Esophagus muscularis mucosa (tissue), 4 donors: ENCODE data around the gene TUBGCP6. TPM values are rescaled to one million over a fixed set of nuclear protein-coding genes. Genes with fewer than 3 reads are reported as not detected.
A peak's percentile ranks its signal among the peaks of the same experiment; 100 is the strongest.
"Not testable (repeated sequence)": the region's sequence is repeated elsewhere in the genome, so short reads cannot be mapped to it uniquely, and the experiment has no call there.

Source experiments
- DNase-seq: peaks from one replicate; pipeline ENCODE4 v3.0.0-alpha.2; 2017; ENCODE audit errors: extremely low spot score
- H3K27ac ChIP-seq, 4 donors: fragments of 200-600 bp; sonication (generic); replicated peaks in 1 of 4; 1 replicate in 3 of 4; 2 replicates in 1 of 4; pipeline ENCODE4 v1.5.1; 2016 to 2019; ENCODE audit warnings: mild to moderate bottlenecking in 1 of 4
- H3K27me3 ChIP-seq, 4 donors: fragments of 200-600 bp; sonication (generic); one replicate each; pipeline versions ENCODE4 v1.5.1 to v1.6.0; 2016 to 2019
- H3K36me3 ChIP-seq, 4 donors: fragments of 200-600 bp; sonication (generic); one replicate each; pipeline ENCODE4 v1.5.1; 2016 to 2019
- H3K4me1 ChIP-seq, 4 donors: fragments of 200-600 bp; sonication (generic); one replicate each; pipeline ENCODE4 v1.5.1; 2016 to 2019
- H3K4me3 ChIP-seq, 4 donors: fragments of 200-600 bp; sonication (generic); 1 replicate in 2 of 4; 2 replicates in 2 of 4; pipeline ENCODE4 v1.5.1; 2016 to 2019; ENCODE audit warnings: mild to moderate bottlenecking in 4 of 4, moderate library complexity in 1 of 4
- H3K9me3 ChIP-seq, 4 donors: fragments of 200-600 bp; sonication (generic); 1 replicate in 3 of 4; 2 replicates in 1 of 4; pipeline ENCODE4 v1.5.1; 2016 to 2019
- CTCF ChIP-seq, 3 experiments: fragments of 200-600 bp in 2 of 3; fragments of 450-650 bp in 1 of 3; sonication (generic) in 2 of 3; IDR thresholded peaks; one replicate each; pipeline ENCODE4 v1.5.1; 2017 to 2019; ENCODE audit warnings: antibody characterized with exemption in 3 of 3, mild to moderate bottlenecking in 2 of 3, moderate library complexity in 1 of 3
- EP300 ChIP-seq: sonication (generic); formaldehyde crosslinking; IDR thresholded peaks from one replicate; pipeline ENCODE4 v1.6.1; 2017; ENCODE audit warnings: antibody characterized with exemption
- POLR2A ChIP-seq: fragments of 450-650 bp; IDR thresholded peaks from one replicate; pipeline ENCODE4 v1.6.1; 2017; ENCODE audit warnings: antibody characterized with exemption, moderate library complexity, mild to moderate bottlenecking, low read depth
- POLR2AphosphoS5 ChIP-seq, 2 donors: sonication (generic); formaldehyde crosslinking; IDR thresholded peaks; one replicate each; pipeline ENCODE4 v1.6.1; 2017; ENCODE audit warnings: antibody characterized with exemption in 2 of 2
- WGBS: methylation state at CpG from one replicate; pipeline ENCODE4 v1.1.5; 2018; 5-methylcytosine and 5-hydroxymethylcytosine counted together
- intact Hi-C: fragments of 100-400 bp; cut with DNase I; formaldehyde crosslinking; loops from one replicate; pipeline ENCODE4 v1.15.1; 2023
- total RNA-seq, 4 donors: library from RNA; depleted of rRNA; stranded (reverse); fragments of >200 nt; gene quantifications; one replicate each; pipeline versions ENCODE4 v1.1.0 to v1.2.1, GENCODE V29; 2016

Gene TUBGCP6
- total RNA-seq, 4 donors from 2014 or later: 20.2 to 38.0 (median 30.0) TPM

DNA sequence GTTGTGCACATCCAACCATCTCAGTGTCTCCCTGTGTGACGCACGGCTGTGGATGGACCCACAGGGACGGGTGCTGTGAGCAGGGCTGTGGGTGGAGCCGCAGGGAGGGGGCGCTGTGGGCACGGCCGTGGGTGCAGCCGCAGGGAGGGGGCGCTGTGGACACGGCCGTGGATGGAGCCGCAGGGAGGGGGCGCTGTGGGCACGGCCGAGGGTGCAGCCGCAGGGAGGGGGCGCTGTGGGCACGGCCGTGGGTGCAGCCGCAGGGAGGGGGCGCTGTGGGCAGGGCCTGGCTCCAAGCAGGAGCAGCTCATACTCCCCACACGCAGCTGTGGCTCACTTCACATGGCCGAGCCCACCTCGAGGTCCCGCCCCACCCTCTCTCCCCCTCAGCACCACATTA lies 31.3 kb upstream of the TUBGCP6 start:
- Histone ChIP-seq H3K27ac (peak overlapping the region in 3 of 4 donors; percentile 47 to 64 (median 53)), H3K36me3 (peaks cover 52 to 64% (median 64%) of the 10 kb centered on the region in 4 donors), H3K9me3 (no peaks in the 10 kb centered on the region), H3K4me3 (no peak overlapping the region), H3K4me1 (peaks cover 21 to 43% (median 31%) of the 10 kb centered on the region in 4 donors), H3K27me3 (peaks cover 0 to 10% (median 0%) of the 10 kb centered on the region in 4 donors)
- intact Hi-C loops: loop anchor here (1.0 to 5.0 kb wide), 2 partner anchors 50 to 66 kb away; partner anchors contain the start of gene PPP6R2
- WGBS: 61% methylated on average over 20 of the region's 25 CpGs
- TF ChIP-seq CTCF (IDR thresholded peaks at IDR 0.05) (peak; percentile 12 to 62 (median 53)), POLR2A (no peak), POLR2AphosphoS5 (IDR thresholded peaks at IDR 0.05) (no peak)
- no peak for DNase-seq

DNA sequence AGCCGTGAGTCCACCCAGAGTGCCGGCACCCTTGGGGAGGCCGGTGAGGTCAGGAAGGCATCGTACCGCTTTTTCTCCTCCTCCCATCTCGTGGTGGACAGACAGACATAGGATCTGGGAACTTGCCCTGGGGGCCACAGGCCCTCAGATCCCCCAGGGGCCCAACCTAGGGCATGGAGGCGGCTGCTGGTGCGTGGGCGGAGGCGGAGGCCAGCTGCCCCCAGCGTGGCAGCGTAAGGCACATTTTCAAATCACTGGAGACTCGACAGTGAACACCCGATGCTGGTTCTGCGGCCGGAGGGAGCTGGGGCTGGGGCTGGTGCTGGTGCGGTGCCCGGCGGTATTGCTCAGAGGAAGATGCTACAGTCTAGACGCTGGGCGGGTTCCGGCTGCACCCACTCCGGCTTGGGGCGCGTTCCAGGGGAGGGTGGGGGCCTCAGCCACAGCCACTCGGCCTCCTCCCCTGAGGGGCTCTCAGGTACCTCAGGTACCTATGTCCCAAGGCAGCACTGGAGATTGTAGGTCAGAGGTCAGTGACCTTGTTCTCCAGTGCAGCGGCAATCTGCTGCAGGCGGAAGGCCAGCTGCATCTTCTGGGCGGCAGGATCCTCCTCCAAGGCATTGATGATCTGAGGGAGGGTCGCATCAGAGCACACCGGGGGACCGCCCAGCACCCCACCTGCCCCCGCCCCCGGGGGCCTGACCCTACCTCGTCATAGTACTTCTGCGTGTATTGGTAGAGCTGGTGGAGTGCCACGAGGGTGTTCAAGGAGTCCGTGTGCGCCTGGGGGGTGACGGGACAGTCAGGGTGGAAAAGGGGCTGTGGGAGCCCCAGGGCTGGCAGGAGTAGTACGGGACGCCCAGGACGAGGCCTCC lies 30.6 kb upstream of the TUBGCP6 start:
- intact Hi-C loops: loop anchor here (1.0 to 5.0 kb wide), 2 partner anchors 51 to 67 kb away; partner anchors contain the start of gene PPP6R2
- Histone ChIP-seq H3K4me1 (peaks cover 29 to 50% (median 38%) of the 10 kb centered on the region in 4 donors), H3K4me3 (no peak overlapping the region), H3K36me3 (peaks cover 45 to 57% (median 57%) of the 10 kb centered on the region in 4 donors), H3K9me3 (no peaks in the 10 kb centered on the region), H3K27ac (peak overlapping the region in 3 of 4 donors; percentile 47 to 64 (median 53)), H3K27me3 (peaks cover 0 to 10% (median 0%) of the 10 kb centered on the region in 4 donors)
- 83% methylated on average over 27 of the region's 43 CpGs for WGBS
- DNase-seq: no peak
- TF ChIP-seq CTCF (IDR thresholded peaks at IDR 0.05): no peak
- no peak for TF ChIP-seq EP300
- TF ChIP-seq POLR2A: no peak
- TF ChIP-seq POLR2AphosphoS5 (IDR thresholded peaks at IDR 0.05): no peak

GRCh38 chr22:50274771-50275170 lies 29.9 kb upstream of the TUBGCP6 start:
- TF ChIP-seq POLR2AphosphoS5 (IDR thresholded peaks at IDR 0.05): no peak
- TF ChIP-seq POLR2A: no peak
- TF ChIP-seq CTCF (IDR thresholded peaks at IDR 0.05): no peak
- no peak for TF ChIP-seq EP300
- H3K27ac ChIP-seq: peak overlapping the region in 3 of 4 donors; percentile 11 to 64 (median 23)
- DNase-seq: no peak
- H3K27me3 ChIP-seq: peaks cover 0 to 10% (median 0%) of the 10 kb centered on the region in 4 donors
- intact Hi-C loops: loop anchor here (5.0 kb wide), 1 partner anchor 68 kb away; the partner anchor contains the start of gene PPP6R2
- H3K4me3 ChIP-seq: no peak overlapping the region
- H3K9me3 ChIP-seq: no peaks in the 10 kb centered on the region
- peaks cover 32 to 55% (median 43%) of the 10 kb centered on the region in 4 donors for H3K4me1 ChIP-seq
- 62% methylated on average over 6 of the region's 7 CpGs for WGBS
- peaks cover 38 to 51% (median 50%) of the 10 kb centered on the region in 4 donors for H3K36me3 ChIP-seq

DNA sequence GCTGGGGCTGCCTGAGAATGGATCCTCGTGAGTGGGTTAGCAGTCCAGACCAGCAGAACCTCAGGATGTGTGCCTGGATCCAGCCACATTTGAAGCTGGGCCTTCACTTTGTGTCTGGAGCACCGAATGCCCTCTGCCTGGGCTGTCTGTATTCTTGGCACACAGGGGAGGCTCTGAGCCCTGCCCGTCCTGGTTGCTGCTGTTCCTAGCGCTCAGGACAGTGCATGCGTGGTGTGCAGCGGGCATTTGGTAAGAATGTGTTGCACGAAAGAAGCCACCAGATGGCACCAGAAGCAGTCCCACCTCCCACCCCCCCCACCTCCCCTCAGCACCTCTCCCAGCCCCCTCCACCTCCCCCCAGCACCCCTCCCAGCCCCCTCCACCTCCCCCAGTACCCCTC lies 29.5 kb upstream of the TUBGCP6 start:
- WGBS: 29% methylated on average over 3 of the region's 7 CpGs
- Histone ChIP-seq H3K9me3 (no peaks in the 10 kb centered on the region), H3K4me3 (no peak overlapping the region), H3K27me3 (peaks cover 0 to 10% (median 0%) of the 10 kb centered on the region in 4 donors), H3K4me1 (peaks cover 36 to 60% (median 48%) of the 10 kb centered on the region in 4 donors), H3K36me3 (peaks cover 34 to 46% (median 46%) of the 10 kb centered on the region in 4 donors), H3K27ac (peak overlapping the region in 1 of 4 donors; percentile 44)
- TF ChIP-seq EP300 (no peak), CTCF (IDR thresholded peaks at IDR 0.05) (peak; percentile 29 to 48 (median 32))
- no peak for DNase-seq
- intact Hi-C loops: no loop called here

DNA sequence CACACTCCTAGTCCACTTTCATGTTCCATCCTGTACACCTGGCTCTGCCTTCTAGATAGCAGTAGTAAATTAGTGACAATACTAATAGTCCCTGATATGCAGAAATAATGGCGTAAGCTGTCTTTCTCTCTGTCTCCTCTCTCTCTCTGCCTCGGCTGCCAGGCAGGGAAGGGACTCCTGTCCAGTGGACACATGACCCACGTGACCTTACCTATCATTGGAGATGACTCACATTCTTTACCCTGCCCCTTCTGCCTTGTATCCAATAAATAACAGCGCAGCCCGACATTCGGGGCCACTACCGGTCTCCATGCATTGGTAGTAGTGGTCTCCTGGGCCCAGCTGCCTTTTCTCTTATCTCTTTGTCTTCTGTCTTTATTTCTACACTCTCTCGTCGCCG lies 29.0 kb upstream of the TUBGCP6 start:
- Histone ChIP-seq H3K27ac (peak overlapping the region in 1 of 4 donors; percentile 44), H3K36me3 (peaks cover 29 to 41% (median 40%) of the 10 kb centered on the region in 4 donors), H3K4me1 (peaks cover 42 to 65% (median 53%) of the 10 kb centered on the region in 4 donors)
- H3K27me3 ChIP-seq, H3K9me3 ChIP-seq, DNase-seq, intact Hi-C loops, H3K4me3 ChIP-seq: not testable (repeated sequence)
- 78% methylated on average over 10 of the region's 10 CpGs for WGBS
